DOHH2 (cell line): ENCODE results near the gene INTS15.

Experiments
- EZH2phosphoT487 ChIP-seq: fragments of 200-600 bp; sonication (generic); IDR thresholded peaks from 2 replicates; pipeline ENCODE4 v1.6.1; 2017; ENCODE audit warnings: borderline replicate concordance, mild to moderate bottlenecking, antibody characterized with exemption, low read length, moderate library complexity, mixed read lengths
- TF ChIP-seq, protein P1 (sequence below): fragments of 200-600 bp; sonication (generic); IDR thresholded peaks from one replicate; pipeline ENCODE4 v1.5.1; 2014; ENCODE audit warnings: antibody characterized with exemption, mild to moderate bottlenecking, low read depth, low read length; ENCODE audit not compliant: poor library complexity, severe bottlenecking

DNA sequence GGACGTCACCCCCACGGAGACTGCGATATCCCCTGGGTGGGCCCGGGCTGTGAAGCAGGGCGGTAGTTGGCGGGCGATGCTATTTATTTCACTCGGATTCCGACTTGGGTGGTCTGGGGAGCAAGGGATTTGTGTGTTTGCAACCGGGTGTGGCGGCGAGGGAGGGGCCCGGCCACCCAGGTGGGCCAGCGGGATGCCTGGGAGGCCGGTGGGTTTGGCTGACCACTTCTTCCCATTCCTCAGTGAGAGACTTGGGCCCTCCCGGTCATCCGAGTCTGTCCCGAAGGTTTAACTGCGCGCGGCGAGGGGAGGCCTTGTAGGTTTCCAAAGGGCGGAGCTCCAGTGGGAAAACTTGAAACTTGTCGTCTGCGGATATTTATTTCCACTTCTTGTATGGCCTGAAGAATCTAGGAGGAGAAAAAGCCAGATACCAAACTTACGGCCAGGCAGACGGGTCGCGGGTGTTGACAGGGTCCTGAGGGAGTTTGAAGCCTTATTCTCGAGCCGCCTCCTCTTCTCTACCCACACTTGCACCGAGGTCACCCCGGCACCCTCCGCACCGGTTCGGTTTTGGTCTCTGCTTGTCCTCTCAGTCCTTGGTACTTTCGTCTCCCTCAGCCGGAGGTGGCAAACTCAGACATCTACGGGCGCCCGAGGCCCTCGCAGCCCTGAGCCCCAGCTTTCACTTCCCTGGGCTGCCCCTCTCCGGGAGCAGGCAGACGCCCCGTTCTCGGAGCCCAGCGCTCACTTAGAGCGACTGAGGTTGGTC lies 65.2 kb downstream of the INTS15 start:
- TF ChIP-seq EZH2phosphoT487, result no peak
- TF ChIP-seq, protein P1, sequence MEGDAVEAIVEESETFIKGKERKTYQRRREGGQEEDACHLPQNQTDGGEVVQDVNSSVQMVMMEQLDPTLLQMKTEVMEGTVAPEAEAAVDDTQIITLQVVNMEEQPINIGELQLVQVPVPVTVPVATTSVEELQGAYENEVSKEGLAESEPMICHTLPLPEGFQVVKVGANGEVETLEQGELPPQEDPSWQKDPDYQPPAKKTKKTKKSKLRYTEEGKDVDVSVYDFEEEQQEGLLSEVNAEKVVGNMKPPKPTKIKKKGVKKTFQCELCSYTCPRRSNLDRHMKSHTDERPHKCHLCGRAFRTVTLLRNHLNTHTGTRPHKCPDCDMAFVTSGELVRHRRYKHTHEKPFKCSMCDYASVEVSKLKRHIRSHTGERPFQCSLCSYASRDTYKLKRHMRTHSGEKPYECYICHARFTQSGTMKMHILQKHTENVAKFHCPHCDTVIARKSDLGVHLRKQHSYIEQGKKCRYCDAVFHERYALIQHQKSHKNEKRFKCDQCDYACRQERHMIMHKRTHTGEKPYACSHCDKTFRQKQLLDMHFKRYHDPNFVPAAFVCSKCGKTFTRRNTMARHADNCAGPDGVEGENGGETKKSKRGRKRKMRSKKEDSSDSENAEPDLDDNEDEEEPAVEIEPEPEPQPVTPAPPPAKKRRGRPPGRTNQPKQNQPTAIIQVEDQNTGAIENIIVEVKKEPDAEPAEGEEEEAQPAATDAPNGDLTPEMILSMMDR, result no peak
